ENCODE data around the gene GIT2.

DNA sequence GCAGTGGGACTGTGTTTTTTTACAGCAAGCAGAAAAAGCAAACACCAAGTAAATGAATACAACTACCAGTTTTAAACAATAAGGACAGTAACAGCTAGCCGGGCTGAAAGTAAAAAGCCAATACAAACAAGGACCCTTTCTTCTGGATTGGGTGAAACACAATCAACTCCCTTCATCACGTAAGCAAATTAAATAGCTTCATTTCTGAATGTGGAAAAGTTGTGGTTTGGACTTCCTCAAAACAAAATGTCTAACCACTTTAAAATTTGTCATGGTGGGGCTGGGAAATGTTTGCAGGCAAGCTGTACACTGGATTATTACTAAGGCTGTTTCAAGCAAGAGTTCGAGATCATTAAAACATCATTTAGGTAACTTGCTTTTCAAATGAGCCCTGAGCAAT, 48.6 kb downstream of the GIT2 start:
- TF ChIP-seq JUND (CRISPR knock-in tag; IDR thresholded peaks at IDR 0.05) (no peak), ZBTB8A (CRISPR knock-in tag; IDR thresholded peaks at IDR 0.05; ENCODE audit: borderline replicate concordance, low read depth) (no peak), ZNF782 (CRISPR knock-in tag; IDR thresholded peaks at IDR 0.05; ENCODE audit: borderline replicate concordance) (no peak), ZNF746 (CRISPR knock-in tag; IDR thresholded peaks at IDR 0.05) (no peak), MIER3 (CRISPR knock-in tag; IDR thresholded peaks at IDR 0.05; ENCODE audit: borderline replicate concordance) (no peak), POLR2AphosphoS5 (IDR thresholded peaks at IDR 0.05; ENCODE audit: low read depth, low read length) (no peak), KDM3A (CRISPR knock-in tag; IDR thresholded peaks at IDR 0.05; ENCODE audit: low read depth) (no peak), ZNF383 (CRISPR knock-in tag; IDR thresholded peaks at IDR 0.05; ENCODE audit: borderline replicate concordance) (no peak), SOX6 (IDR thresholded peaks at IDR 0.05) (no peak), SOX6 (CRISPR knock-in tag; IDR thresholded peaks at IDR 0.05) (no peak)
- TF ChIP-seq, protein P1, sequence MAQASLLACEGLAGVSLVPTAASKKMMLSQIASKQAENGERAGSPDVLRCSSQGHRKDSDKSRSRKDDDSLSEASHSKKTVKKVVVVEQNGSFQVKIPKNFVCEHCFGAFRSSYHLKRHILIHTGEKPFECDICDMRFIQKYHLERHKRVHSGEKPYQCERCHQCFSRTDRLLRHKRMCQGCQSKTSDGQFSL (CRISPR knock-in tag; IDR thresholded peaks at IDR 0.05): no peak
- TF ChIP-seq, protein P2, sequence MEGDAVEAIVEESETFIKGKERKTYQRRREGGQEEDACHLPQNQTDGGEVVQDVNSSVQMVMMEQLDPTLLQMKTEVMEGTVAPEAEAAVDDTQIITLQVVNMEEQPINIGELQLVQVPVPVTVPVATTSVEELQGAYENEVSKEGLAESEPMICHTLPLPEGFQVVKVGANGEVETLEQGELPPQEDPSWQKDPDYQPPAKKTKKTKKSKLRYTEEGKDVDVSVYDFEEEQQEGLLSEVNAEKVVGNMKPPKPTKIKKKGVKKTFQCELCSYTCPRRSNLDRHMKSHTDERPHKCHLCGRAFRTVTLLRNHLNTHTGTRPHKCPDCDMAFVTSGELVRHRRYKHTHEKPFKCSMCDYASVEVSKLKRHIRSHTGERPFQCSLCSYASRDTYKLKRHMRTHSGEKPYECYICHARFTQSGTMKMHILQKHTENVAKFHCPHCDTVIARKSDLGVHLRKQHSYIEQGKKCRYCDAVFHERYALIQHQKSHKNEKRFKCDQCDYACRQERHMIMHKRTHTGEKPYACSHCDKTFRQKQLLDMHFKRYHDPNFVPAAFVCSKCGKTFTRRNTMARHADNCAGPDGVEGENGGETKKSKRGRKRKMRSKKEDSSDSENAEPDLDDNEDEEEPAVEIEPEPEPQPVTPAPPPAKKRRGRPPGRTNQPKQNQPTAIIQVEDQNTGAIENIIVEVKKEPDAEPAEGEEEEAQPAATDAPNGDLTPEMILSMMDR (CRISPR knock-in tag; IDR thresholded peaks at IDR 0.05): no peak
- TF ChIP-seq, protein P3, sequence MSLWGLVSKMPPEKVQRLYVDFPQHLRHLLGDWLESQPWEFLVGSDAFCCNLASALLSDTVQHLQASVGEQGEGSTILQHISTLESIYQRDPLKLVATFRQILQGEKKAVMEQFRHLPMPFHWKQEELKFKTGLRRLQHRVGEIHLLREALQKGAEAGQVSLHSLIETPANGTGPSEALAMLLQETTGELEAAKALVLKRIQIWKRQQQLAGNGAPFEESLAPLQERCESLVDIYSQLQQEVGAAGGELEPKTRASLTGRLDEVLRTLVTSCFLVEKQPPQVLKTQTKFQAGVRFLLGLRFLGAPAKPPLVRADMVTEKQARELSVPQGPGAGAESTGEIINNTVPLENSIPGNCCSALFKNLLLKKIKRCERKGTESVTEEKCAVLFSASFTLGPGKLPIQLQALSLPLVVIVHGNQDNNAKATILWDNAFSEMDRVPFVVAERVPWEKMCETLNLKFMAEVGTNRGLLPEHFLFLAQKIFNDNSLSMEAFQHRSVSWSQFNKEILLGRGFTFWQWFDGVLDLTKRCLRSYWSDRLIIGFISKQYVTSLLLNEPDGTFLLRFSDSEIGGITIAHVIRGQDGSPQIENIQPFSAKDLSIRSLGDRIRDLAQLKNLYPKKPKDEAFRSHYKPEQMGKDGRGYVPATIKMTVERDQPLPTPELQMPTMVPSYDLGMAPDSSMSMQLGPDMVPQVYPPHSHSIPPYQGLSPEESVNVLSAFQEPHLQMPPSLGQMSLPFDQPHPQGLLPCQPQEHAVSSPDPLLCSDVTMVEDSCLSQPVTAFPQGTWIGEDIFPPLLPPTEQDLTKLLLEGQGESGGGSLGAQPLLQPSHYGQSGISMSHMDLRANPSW (CRISPR knock-in tag; IDR thresholded peaks at IDR 0.05; ENCODE audit: borderline replicate concordance): no peak

Measured in HepG2 (cell line).